ENCODE measurements around the gene PEMT. TPM values are rescaled to one million over a fixed set of nuclear protein-coding genes. Genes with fewer than 3 reads are reported as not detected.

Gene PEMT
- total RNA-seq, 2 donors from 2014 or later, result 38.3 to 52.7 TPM

DNA sequence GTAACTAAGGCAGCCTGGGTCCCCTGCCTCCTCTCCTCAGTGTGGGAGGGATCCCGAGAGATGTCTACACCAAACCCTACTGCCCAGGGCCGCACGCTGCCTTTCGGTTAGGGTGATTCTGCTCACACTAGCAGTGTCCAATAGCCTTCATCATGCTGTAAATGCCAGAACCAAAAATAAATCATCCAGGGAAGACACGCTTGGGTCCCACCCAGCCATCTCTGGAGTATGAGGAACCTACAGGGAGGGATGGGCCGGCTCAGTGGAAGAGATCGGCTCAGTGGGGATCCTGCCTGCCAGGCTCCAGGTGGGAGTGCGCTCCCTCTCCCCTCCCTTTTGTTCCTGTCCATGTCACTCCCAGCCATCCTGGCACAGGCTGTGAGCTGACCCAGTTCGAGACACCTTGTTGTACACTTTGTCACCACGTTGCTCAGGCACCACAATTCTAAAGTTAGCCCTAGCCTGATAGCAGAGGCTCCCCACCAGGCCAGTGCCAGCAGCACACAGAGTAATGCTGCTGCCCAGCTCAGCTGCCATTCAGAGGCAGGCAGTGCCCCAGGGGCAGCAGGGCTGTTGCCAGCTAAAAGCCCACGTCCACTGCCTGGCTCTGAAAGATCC, 24.5 kb downstream of the PEMT start:
- 89 to 96% methylated on average over 10 to 11 of the region's 11 CpGs for WGBS, 2 experiments (ENCODE audit: insufficient coverage in 1 of 2, insufficient read length in 1 of 2)
- no peak overlapping the region for H3K4me3 Mint-ChIP-seq

DNA sequence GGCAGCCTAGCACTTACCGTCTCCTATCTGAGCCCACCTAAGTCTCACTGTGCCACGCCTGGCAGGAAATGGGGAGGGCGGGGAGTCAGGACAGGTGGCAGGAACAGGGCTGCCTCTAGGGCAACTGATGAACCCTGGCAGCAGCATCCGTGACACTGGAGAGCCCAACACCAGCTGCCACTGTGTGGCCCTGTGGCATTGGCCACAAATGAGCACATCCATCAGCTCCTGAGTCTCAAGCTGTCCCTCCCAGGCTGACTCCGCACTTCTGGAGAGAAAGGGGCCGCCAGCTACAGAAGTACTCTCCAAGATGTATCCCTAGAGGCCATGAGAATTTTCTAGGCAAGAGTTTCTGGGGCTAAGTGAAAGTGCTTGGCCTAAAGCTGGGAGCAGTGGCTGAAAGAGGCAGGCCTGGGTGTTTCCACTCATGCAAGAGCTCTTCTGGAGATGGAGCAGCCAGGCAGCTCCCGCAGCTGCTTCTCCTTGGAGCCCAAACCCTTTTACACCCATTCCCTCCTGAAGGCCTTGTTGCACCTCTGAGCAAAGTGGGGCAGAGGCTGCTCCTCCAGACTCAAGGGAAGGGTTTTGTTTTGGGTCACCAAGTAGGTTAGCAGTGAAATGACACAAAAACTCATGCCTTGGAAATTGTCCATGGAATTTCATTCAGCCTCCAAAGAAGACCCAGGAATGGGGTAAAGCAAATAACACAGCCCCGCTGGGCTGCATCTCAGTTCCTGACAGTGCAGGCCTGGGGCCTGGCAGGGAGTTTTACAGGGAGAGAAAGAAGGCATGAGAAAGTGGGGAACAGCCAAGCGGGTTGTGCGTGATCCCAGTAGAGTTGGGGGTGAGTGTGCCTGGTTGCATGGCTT, 25.8 kb downstream of the PEMT start:
- Mint-ChIP-seq H3K9me3 (no peaks in the 10 kb centered on the region), H3K27me3 (ENCODE audit: insufficient read depth) (no peaks in the 10 kb centered on the region), H3K4me1 (peaks cover 3% of the 10 kb centered on the region), H3K36me3 (ENCODE audit: low read depth) (peaks cover 4% of the 10 kb centered on the region), H3K27ac (peak overlapping the region; percentile 48), H3K4me3 (no peak overlapping the region)
- Histone ChIP-seq H3K9me3 (ENCODE audit: control insufficient read depth, low read length) (no peaks in the 10 kb centered on the region), H3K36me3 (ENCODE audit: control insufficient read depth, insufficient read depth, low read length) (no peaks in the 10 kb centered on the region), H3K27me3 (ENCODE audit: control insufficient read depth, insufficient read depth, low read length, poor library complexity, severe bottlenecking) (no peaks in the 10 kb centered on the region), H3K4me3 (ENCODE audit: low read length) (no peak overlapping the region), H3K4me1 (ENCODE audit: control insufficient read depth, insufficient read depth, low read length) (no peaks in the 10 kb centered on the region), H3K9ac (ENCODE audit: extremely low read depth, low read length, poor library complexity, severe bottlenecking) (no peak overlapping the region), H3K27ac (ENCODE audit: low read depth, low read length) (no peak overlapping the region)
- DNase-seq, result no peak
- WGBS, 2 experiments (ENCODE audit: insufficient coverage in 1 of 2, insufficient read length in 1 of 2), result 91 to 93% methylated on average over 4 to 10 of the region's 10 CpGs
- no peak for TF ChIP-seq CTCF (conservative IDR thresholded peaks at IDR 0.05)

More for the DNA sequence above, 24.5 kb downstream of the PEMT start:
- no peak for TF ChIP-seq CTCF (conservative IDR thresholded peaks at IDR 0.05)
- no peaks in the 10 kb centered on the region for H3K4me1 ChIP-seq (ENCODE audit: control insufficient read depth, insufficient read depth, low read length)
- H3K9me3 Mint-ChIP-seq, result no peaks in the 10 kb centered on the region
- H3K27ac Mint-ChIP-seq, result no peak overlapping the region
- no peak overlapping the region for H3K4me3 ChIP-seq (ENCODE audit: low read length)
- H3K4me1 Mint-ChIP-seq, result peaks cover 3% of the 10 kb centered on the region
- no peak overlapping the region for H3K27ac ChIP-seq (ENCODE audit: low read depth, low read length)
- H3K9ac ChIP-seq (ENCODE audit: extremely low read depth, low read length, poor library complexity, severe bottlenecking), result no peak overlapping the region
- DNase-seq, result no peak
- peaks cover 4% of the 10 kb centered on the region for H3K36me3 Mint-ChIP-seq (ENCODE audit: low read depth)
- H3K27me3 ChIP-seq (ENCODE audit: control insufficient read depth, insufficient read depth, low read length, poor library complexity, severe bottlenecking), result no peaks in the 10 kb centered on the region
- no peaks in the 10 kb centered on the region for H3K27me3 Mint-ChIP-seq (ENCODE audit: insufficient read depth)
- no peaks in the 10 kb centered on the region for H3K9me3 ChIP-seq (ENCODE audit: control insufficient read depth, low read length)
- no peaks in the 10 kb centered on the region for H3K36me3 ChIP-seq (ENCODE audit: control insufficient read depth, insufficient read depth, low read length)

DNA sequence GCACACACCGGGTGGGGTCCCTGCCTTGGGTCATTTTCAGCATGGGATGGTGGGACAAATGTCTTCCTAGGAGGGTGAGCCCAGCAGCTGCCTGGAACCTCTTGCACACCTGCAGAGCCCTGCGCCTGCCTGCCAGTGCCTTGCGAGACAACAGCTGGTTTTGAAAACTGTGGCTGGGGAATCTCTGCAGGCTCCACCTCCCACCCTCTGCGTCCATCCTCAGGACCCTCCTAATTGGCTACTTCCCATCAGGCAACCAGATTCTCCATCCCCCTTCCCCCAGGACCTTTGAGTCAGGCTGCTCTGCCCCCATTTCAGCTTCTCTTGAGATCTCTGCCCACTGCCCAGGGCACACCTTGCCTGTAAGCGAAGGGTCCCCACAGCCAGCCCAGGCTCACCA, 26.6 kb downstream of the PEMT start:
- no peak for TF ChIP-seq CTCF (conservative IDR thresholded peaks at IDR 0.05)
- no peaks in the 10 kb centered on the region for H3K9me3 ChIP-seq (ENCODE audit: control insufficient read depth, low read length)
- H3K9me3 Mint-ChIP-seq, result no peaks in the 10 kb centered on the region
- H3K4me1 Mint-ChIP-seq, result peaks cover 3% of the 10 kb centered on the region
- WGBS, 2 experiments (ENCODE audit: insufficient coverage in 1 of 2, insufficient read length in 1 of 2), result 65 to 81% methylated on average over 2 to 5 of the region's 5 CpGs
- no peak overlapping the region for H3K4me3 Mint-ChIP-seq
- no peaks in the 10 kb centered on the region for H3K27me3 ChIP-seq (ENCODE audit: control insufficient read depth, insufficient read depth, low read length, poor library complexity, severe bottlenecking)
- H3K36me3 ChIP-seq (ENCODE audit: control insufficient read depth, insufficient read depth, low read length), result no peaks in the 10 kb centered on the region
- no peaks in the 10 kb centered on the region for H3K36me3 Mint-ChIP-seq (ENCODE audit: low read depth)
- no peak overlapping the region for H3K4me3 ChIP-seq (ENCODE audit: low read length)
- H3K9ac ChIP-seq (ENCODE audit: extremely low read depth, low read length, poor library complexity, severe bottlenecking), result no peak overlapping the region
- H3K27ac ChIP-seq (ENCODE audit: low read depth, low read length), result no peak overlapping the region
- peak; percentile 82 for DNase-seq
- no peaks in the 10 kb centered on the region for H3K27me3 Mint-ChIP-seq (ENCODE audit: insufficient read depth)
- H3K4me1 ChIP-seq (ENCODE audit: control insufficient read depth, insufficient read depth, low read length), result no peaks in the 10 kb centered on the region
- H3K27ac Mint-ChIP-seq, result peak overlapping the region; percentile 18
